GM21737 (cell line): ENCODE data around the gene FAM124A.

Source experiments
- ATAC-seq: cut with Tn5 transposase; IDR thresholded peaks from one replicate; pipeline ENCODE4 v1.9.1; 2021; ENCODE audit warnings: mild to moderate bottlenecking, moderate library complexity; ENCODE audit not compliant: unreplicated experiment

Gene FAM124A

DNA sequence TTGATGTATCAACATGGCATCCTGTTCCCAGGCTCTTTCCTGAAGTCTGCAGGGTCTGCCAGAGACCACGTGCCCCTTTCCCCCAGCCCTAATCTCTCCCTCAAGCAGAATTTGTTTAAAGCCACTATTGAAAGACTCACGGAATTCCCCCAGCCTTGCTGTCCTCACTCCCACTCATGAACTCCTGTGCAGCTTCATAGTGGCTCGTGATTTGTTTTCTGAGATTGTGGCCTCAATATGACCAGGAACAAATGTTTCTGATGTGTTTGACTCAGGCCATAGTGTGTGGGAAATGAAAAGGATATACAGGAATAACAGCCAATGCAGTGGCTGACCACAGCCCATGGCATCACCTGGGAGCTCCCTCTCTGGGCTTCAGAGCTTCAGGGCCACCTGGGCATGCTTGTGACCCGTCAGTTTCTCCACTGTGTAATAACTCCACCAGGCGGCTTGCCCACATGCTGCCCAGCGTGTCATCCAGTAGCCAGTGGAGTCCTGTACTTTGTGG is 109.2 kb downstream of the FAM124A start:
- no peak for ATAC-seq

DNA sequence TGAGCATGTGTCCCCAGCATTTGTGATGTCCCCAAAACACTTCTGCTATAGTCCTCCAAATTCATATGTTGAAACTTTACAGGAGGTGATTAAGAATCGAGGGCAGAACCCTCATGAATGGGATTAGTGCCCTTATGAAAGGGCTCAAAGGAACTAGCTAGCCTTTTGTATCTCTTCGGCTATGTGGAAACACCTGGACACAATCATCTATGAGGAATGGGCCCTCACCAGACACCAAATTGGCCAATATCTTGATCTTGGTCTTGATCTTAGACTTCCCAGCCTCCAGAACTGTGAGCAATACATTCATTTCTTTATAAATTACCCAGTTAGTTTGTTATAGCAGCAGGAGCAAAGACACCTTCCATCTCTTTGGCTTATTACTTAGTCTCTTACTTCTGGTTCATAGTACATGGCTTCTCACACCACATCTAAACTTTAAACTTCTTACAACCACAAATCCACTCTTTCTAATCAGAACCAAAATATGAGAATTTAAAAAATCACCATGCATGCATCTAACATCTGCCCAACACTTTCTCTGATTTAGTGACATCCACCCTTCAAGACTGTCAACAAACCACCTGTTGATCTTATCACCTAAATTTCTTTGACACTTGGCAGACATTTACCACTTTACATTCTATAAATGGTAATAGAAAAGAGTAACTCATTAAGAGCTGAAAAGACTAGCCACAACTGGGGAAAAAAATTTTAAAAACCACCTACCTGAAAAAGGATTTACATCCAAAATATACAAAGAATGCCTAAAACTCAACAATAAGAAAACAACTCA is 110.6 kb downstream of the FAM124A start:
- ATAC-seq = no peak

DNA sequence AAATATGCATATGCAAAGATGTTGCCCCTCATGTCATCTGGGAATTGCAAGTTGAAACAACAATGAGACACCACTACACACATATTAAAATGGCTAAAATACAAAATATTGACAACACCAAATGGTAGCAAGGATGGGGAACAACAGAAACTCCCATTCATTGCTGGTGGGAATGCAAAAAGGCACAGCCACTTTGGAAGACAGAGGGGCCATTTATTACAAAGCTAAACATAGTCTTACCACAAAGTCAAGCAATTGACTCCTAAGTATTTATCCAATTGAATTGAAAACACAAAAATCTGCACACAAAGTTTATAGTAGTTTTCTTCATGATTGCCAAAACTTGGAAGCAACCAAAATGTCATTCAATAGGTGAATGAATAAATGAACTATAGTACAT is 111.2 kb downstream of the FAM124A start:
- no peak for ATAC-seq

DNA sequence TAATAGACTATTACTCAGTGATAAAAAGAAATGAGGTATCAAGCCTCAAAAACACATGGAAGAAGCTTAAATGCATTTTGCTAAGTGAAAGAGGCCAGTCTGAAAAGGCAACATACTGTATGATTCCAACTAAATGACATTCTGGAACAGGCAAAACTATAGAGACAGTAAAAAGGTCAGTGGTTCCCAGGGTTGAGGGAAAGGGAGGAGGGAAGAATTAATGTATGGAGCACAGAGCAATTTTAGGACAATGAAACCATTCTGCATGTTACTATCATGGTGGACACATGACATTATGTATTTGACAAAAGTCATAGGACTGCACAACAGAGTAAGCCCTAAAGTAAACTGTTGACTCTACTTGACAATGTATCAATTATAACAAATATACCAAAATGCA is 111.6 kb downstream of the FAM124A start:
- ATAC-seq = no peak
